ENCODE data around the gene ZNF506. TPM values are rescaled to one million over a fixed set of nuclear protein-coding genes. Genes with fewer than 3 reads are reported as not detected.
"Not testable (repeated sequence)": the region's sequence is repeated elsewhere in the genome, so short reads cannot be mapped to it uniquely, and the experiment has no call there.

The ZNF506 gene
- total RNA-seq: 10 to 100 TPM; 19.6 to 23.0 TPM
- long read RNA-seq, donor 1, partial matches to known transcripts: 0 of 5 reads
- long read RNA-seq, donor 1, other reads (novel, unspliced or antisense): 2 of 5 reads
- long read RNA-seq, donor 2, partial matches to known transcripts: 4 of 10 reads
- long read RNA-seq, donor 2, other reads (novel, unspliced or antisense): 2 of 10 reads

DNA sequence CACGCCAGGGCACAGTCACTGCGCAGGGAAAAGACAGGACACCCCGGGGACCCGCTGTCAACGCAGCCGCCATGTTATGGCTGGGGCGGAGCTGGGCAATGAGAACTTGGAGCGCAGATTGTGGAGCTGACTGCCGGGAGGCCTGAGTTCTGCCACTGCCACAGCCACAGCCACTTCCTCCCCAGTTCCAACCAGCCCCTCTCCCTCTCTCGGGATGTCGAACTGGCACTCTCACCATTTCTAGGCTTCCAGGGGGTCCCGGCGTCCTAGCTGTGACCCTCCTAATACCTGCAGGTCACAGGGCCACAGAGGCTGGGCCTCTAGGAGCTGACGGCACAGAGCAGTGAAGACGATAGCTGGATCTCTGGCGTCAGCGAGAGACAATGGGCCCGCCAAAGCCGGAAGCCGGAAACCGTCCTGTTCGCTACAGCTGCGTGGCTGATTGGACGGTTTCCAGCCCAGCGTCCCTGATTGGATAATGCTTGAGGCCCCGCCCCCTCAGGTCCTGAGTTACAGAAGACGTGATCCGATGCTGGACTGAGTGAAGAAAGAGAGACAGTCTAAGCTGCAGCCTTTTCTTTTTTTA, at the start of gene ZNF506:
Gene ZNF506, minus strand, starts transcription at position 385 of the 586 bp plus-strand sequence. Its CDS starts 147 bp downstream, at position 238.
- intact Hi-C loops (cut with DNase I): no loop called here
- DNase-seq (ENCODE audit: low spot score): peak; percentile 100

DNA sequence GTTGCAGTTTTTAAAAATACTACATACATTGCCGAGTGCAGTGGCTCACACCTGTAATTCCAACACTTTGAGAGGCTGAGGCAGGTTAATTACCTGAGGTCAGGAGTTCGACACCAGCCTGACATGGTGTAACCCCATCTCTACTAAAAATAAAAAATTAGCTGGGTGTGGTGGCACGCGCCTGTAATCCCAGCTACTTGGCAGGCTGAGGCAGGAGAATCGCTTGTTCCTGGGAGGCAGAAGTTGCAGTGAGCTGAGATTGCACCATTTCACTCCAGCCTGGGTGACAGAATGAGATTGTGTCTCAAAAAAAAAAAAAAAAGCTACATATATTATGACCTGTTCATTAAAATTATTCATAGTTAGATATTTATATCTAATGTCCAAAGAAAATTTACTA, 48.5 kb upstream of the ZNF506 start:
- intact Hi-C loops (cut with DNase I): not testable (repeated sequence)

GRCh38 chr19:19866611-19867248, 45.2 kb upstream of the ZNF506 start:
- intact Hi-C loops (cut with DNase I): no loop called here
- DNase-seq (ENCODE audit: low spot score): no peak

More for the DNA sequence above, 48.5 kb upstream of the ZNF506 start:
- DNase-seq (ENCODE audit: low spot score): not testable (repeated sequence)

- intact Hi-C loops (cut with DNase I): no loop called here
These were observed 44.4 kb upstream of the ZNF506 start, which contains the start of gene ZNF253 for GRCh38 chr19:19865750-19866610. Gene ZNF253 (plus strand): TSS chr19:19865882. CDS start chr19:19865997, 115 bp downstream.

GRCh38 chr19:19860756-19861390, 39.3 kb upstream of the ZNF506 start:
- intact Hi-C loops (cut with DNase I): no loop called here

More at GRCh38 chr19:19865750-19866610, 44.4 kb upstream of the ZNF506 start, which contains the start of gene ZNF253:
- DNase-seq (ENCODE audit: low spot score): peak; percentile 99

GRCh38 chr19:19858751-19859150, 37.2 kb upstream of the ZNF506 start:
- intact Hi-C loops (cut with DNase I): no loop called here
- DNase-seq (ENCODE audit: low spot score): no peak

More at GRCh38 chr19:19860756-19861390, 39.3 kb upstream of the ZNF506 start:
- DNase-seq (ENCODE audit: low spot score): no peak

DNA sequence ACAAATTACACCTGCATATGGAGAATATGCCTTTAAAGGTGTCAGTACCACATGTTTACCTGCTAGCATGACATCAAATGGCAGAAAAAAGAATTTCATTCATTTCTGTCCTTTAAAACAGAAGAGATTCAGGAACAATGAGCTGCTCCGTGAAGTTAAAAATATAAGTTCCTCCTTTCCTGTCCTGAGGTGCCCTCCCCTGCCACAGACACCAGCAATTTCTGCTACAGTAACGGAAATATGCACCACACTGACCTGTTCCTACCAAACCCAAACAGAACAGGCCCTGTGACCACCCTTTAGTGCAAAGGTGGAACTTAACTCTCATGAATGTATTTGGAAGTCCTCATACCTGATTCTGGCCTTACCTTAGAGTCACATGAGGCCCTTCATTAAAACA, 30.2 kb upstream of the ZNF506 start:
- intact Hi-C loops (cut with DNase I); DNase-seq (ENCODE audit: low spot score): not testable (repeated sequence)

- intact Hi-C loops (cut with DNase I): no loop called here
- no peak for DNase-seq (ENCODE audit: low spot score)
These were observed 27.5 kb upstream of the ZNF506 start for GRCh38 chr19:19849056-19849455.

DNA sequence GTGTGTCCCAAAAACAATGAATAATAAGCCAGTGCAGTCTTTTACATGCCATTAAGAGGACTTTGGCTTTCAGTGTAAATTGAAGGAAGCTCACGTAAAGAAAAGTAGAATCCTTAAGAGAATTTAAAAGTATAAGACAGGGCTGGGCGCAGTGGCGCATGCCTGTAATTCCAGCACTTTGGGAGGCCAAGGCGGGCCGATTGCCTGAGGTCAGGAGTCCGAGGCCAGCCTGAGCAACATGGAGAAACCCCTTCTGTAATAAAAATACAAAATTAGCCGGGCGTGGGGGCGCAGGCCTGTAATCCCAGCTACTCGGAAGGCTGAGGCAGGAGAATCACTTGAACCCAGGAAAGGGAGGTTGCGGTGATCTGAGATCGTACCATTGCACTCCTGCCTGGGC, 26.2 kb upstream of the ZNF506 start:
- DNase-seq (ENCODE audit: low spot score): no peak
- intact Hi-C loops (cut with DNase I): no loop called here

- intact Hi-C loops (cut with DNase I): no loop called here
- no peak for DNase-seq (ENCODE audit: low spot score)
These were observed 14.0 kb upstream of the ZNF506 start for GRCh38 chr19:19835560-19836038.

GRCh38 chr19:19826875-19827274, 5.3 kb upstream of the ZNF506 start:
- no peak for DNase-seq (ENCODE audit: low spot score)
- intact Hi-C loops (cut with DNase I): no loop called here

DNA sequence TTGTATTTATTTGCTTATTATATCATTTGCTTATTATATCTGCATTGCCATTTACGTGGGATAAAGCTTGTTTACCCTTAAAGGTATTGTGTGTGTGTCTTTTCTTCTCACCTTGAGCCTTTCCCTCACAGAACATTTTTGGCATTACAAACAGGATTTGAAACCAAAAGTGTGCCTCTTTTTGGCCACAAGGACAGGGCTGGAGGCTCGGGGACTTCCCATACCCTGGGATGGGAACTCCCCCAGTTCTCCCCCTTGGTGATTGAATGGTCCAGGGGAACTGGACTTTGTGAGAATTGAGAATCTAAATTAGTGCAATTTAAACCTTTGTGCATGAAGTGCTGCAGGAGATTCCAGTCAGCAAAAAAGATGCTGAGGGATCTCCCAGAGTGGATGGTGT, 2.4 kb upstream of the ZNF506 start:
- DNase-seq (ENCODE audit: low spot score): no peak
- intact Hi-C loops (cut with DNase I): no loop called here

DNA sequence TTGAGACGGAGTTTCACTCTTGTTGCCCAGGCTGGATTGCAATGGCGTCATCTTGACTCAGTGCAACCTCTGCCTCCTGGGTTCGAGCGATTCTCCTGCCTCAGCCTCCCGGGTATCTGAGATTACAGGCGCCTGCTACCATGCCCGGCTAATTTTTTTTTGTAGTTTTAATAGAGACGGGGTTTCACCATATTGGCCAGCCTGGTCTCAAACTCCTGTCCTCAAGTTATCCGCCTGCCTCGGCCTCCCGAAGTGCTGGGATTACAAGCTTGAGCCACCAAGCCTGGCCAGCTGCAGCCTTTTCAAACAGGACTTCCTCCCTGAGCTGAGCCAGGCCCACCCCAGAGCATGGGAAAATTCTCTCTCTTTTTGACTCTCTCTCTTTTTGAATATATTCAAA, 426 bp upstream of the ZNF506 start:
- DNase-seq (ENCODE audit: low spot score); intact Hi-C loops (cut with DNase I): not testable (repeated sequence)

DNA sequence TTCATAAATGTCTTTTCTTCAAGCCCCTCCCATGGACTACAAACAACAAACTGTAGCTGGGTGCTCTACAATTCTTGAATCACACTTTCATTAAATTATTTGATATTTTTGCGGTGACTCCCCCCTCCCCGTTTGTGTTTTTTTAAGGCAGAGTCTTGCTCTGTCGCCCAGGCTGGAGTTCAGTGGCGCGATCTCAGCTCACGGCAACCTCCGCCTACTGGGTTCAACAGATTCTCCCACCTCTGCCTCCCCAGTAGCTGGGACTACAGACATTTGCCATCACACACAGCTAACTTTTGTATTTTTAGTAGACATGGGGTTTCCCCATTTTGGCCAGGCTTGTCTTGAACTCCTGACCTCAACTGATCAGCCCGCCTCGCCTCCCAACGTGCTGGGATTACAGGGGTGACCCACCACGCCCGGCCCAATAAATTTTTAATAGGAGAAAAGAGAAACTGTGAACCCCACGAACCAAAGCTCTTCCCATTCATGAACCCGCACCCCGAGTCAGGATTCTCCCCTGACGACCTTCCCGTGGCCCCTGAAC, 703 bp downstream of the ZNF506 start:
- intact Hi-C loops (cut with DNase I): no loop called here
- no peak for DNase-seq (ENCODE audit: low spot score)

DNA sequence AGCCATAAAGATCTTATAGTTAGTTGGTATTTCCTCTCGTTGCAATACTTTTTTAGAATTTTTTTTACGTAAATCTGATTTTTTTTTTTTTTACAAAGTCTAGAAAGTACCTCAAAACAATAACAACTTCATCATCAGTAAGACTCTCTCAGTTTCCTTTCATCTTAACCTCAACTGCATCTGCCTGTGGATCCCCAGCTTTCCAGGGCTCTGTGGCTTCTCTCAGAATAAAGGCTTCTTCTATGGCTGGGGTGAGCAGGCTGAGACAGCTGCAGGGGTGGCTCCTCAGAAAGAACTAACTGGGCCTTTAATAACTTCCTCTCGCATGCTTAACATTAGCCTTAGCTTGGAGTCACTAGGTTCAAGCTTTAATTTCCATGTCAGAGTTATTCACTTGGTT, 4.2 kb downstream of the ZNF506 start:
- intact Hi-C loops (cut with DNase I): no loop called here
- no peak for DNase-seq (ENCODE audit: low spot score)

- intact Hi-C loops (cut with DNase I): no loop called here
- peak; percentile 86 for DNase-seq (ENCODE audit: low spot score)
These were observed 4.9 kb downstream of the ZNF506 start for GRCh38 chr19:19816679-19817078.

GRCh38 chr19:19811999-19812398, 9.6 kb downstream of the ZNF506 start:
- intact Hi-C loops (cut with DNase I): loop anchor here in 1 of 2 donors (5.0 kb wide), 1 partner anchor 1090 kb away; no protein-coding TSS in a partner anchor

GRCh38 chr19:19805480-19805879, 16.1 kb downstream of the ZNF506 start:
- intact Hi-C loops (cut with DNase I): no loop called here

More at GRCh38 chr19:19811999-19812398, 9.6 kb downstream of the ZNF506 start:
- not testable (repeated sequence) for DNase-seq (ENCODE audit: low spot score)

GRCh38 chr19:19788015-19788414, 33.5 kb downstream of the ZNF506 start:
- DNase-seq (ENCODE audit: low spot score): no peak
- intact Hi-C loops (cut with DNase I): no loop called here

More at GRCh38 chr19:19805480-19805879, 16.1 kb downstream of the ZNF506 start:
- no peak for DNase-seq (ENCODE audit: low spot score)

All from posterior vena cava (tissue), 2 donors.